Peyer's patch (tissue), 4 donors: ENCODE results near the gene TTC39C.

Experiments used
- CTCF ChIP-seq, 6 experiments: fragments of 450-650 bp in 4 of 6; fragments of 200-600 bp in 2 of 6; sonication (generic) in 1 of 6; IDR thresholded peaks; one replicate each; pipeline ENCODE4 v1.5.1; 2017 to 2019; ENCODE audit warnings: antibody characterized with exemption in 6 of 6, mild to moderate bottlenecking in 3 of 6, moderate library complexity in 1 of 6
- POLR2A ChIP-seq, 2 donors: fragments of 450-650 bp; IDR thresholded peaks; one replicate each; pipeline ENCODE4 v1.5.1; 2017; ENCODE audit warnings: antibody characterized with exemption in 2 of 2, mild to moderate bottlenecking in 2 of 2, moderate library complexity in 2 of 2

GRCh38 chr18:24136967-24137373, 122.4 kb downstream of the TTC39C start:
- TF ChIP-seq CTCF (IDR thresholded peaks at IDR 0.05) (no peak), POLR2A (IDR thresholded peaks at IDR 0.05) (no peak)
